ENCODE results near the gene ZNF280C.

The ZNF280C gene

GRCh38 chrX:130287071-130287770, 18.5 kb upstream of the ZNF280C start:
- no peak for TF ChIP-seq CTCF (IDR thresholded peaks at IDR 0.05; ENCODE audit: low read length)
- H3K4me2 ChIP-seq (ENCODE audit: low read length) = no peak overlapping the region
- no peaks in the 10 kb centered on the region for H3K4me1 ChIP-seq (ENCODE audit: insufficient read depth, low read length, severe bottlenecking)
- no peaks in the 10 kb centered on the region for H3K27me3 ChIP-seq (ENCODE audit: insufficient read depth, low read length)
- no peaks in the 10 kb centered on the region for H3K79me2 ChIP-seq (ENCODE audit: insufficient read depth, low read length)
- no peaks in the 10 kb centered on the region for H3K36me3 ChIP-seq (ENCODE audit: insufficient read depth, low read length)
- H2AFZ ChIP-seq (ENCODE audit: low read length) = no peak overlapping the region
- H3K27ac ChIP-seq (ENCODE audit: low read depth, low read length, poor library complexity, severe bottlenecking) = no peak overlapping the region
- no peaks in the 10 kb centered on the region for H4K20me1 ChIP-seq (ENCODE audit: insufficient read depth, low read length)
- H3K9me2 ChIP-seq (ENCODE audit: low read depth, low read length) = no peaks in the 10 kb centered on the region
- no peak overlapping the region for H3K4me3 ChIP-seq (ENCODE audit: low read depth, low read length, poor library complexity, severe bottlenecking)
- no peaks in the 10 kb centered on the region for H3K9me3 ChIP-seq (ENCODE audit: low read length)
- H3K9ac ChIP-seq (ENCODE audit: low read length) = no peak overlapping the region
- H3F3A ChIP-seq (ENCODE audit: insufficient read depth, low read length) = no peaks in the 10 kb centered on the region

GRCh38 chrX:130285710-130286109, 17.0 kb upstream of the ZNF280C start:
- Histone ChIP-seq H3K9me2 (ENCODE audit: low read depth, low read length) (no peaks in the 10 kb centered on the region), H3K4me3 (ENCODE audit: low read depth, low read length, poor library complexity, severe bottlenecking) (no peak overlapping the region), H3K27ac (ENCODE audit: low read depth, low read length, poor library complexity, severe bottlenecking) (no peak overlapping the region), H3K27me3 (ENCODE audit: insufficient read depth, low read length) (no peaks in the 10 kb centered on the region), H3K79me2 (ENCODE audit: insufficient read depth, low read length) (no peaks in the 10 kb centered on the region), H3K4me2 (ENCODE audit: low read length) (no peak overlapping the region), H3K4me1 (ENCODE audit: insufficient read depth, low read length, severe bottlenecking) (no peaks in the 10 kb centered on the region), H3K9ac (ENCODE audit: low read length) (no peak overlapping the region), H2AFZ (ENCODE audit: low read length) (no peak overlapping the region), H3K36me3 (ENCODE audit: insufficient read depth, low read length) (no peaks in the 10 kb centered on the region), H4K20me1 (ENCODE audit: insufficient read depth, low read length) (no peaks in the 10 kb centered on the region), H3K9me3 (ENCODE audit: low read length) (no peaks in the 10 kb centered on the region), H3F3A (ENCODE audit: insufficient read depth, low read length) (no peaks in the 10 kb centered on the region)
- TF ChIP-seq CTCF (IDR thresholded peaks at IDR 0.05; ENCODE audit: low read length) = no peak
- TF ChIP-seq EZH2 (IDR thresholded peaks at IDR 0.05; ENCODE audit: borderline replicate concordance, low read length) = no peak

GRCh38 chrX:130285069-130285620, 16.4 kb upstream of the ZNF280C start:
- no peaks in the 10 kb centered on the region for H3K4me1 ChIP-seq (ENCODE audit: insufficient read depth, low read length, severe bottlenecking)
- no peak overlapping the region for H3K4me3 ChIP-seq (ENCODE audit: low read depth, low read length, poor library complexity, severe bottlenecking)
- H4K20me1 ChIP-seq (ENCODE audit: insufficient read depth, low read length) = no peaks in the 10 kb centered on the region
- no peaks in the 10 kb centered on the region for H3K79me2 ChIP-seq (ENCODE audit: insufficient read depth, low read length)
- H3K9me2 ChIP-seq (ENCODE audit: low read depth, low read length) = no peaks in the 10 kb centered on the region
- H3K4me2 ChIP-seq (ENCODE audit: low read length) = no peak overlapping the region
- H3K36me3 ChIP-seq (ENCODE audit: insufficient read depth, low read length) = no peaks in the 10 kb centered on the region
- no peak overlapping the region for H2AFZ ChIP-seq (ENCODE audit: low read length)
- H3F3A ChIP-seq (ENCODE audit: insufficient read depth, low read length) = no peaks in the 10 kb centered on the region
- no peak overlapping the region for H3K27ac ChIP-seq (ENCODE audit: low read depth, low read length, poor library complexity, severe bottlenecking)
- TF ChIP-seq EZH2 (IDR thresholded peaks at IDR 0.05; ENCODE audit: borderline replicate concordance, low read length) (no peak), CTCF (IDR thresholded peaks at IDR 0.05; ENCODE audit: low read length) (no peak)
- H3K9ac ChIP-seq (ENCODE audit: low read length) = no peak overlapping the region
- no peaks in the 10 kb centered on the region for H3K9me3 ChIP-seq (ENCODE audit: low read length)
- H3K27me3 ChIP-seq (ENCODE audit: insufficient read depth, low read length) = no peaks in the 10 kb centered on the region
